Thyroid gland (tissue), 4 donors: ENCODE results near the gene DLG2.

ENCODE experiments used
- CTCF ChIP-seq, 6 experiments: fragments of 200-600 bp in 3 of 6; fragments of 450-650 bp in 3 of 6; sonication (generic) in 3 of 6; IDR thresholded peaks; one replicate each; pipeline ENCODE4 v1.5.1; 2016 to 2019; ENCODE audit warnings: antibody characterized with exemption in 6 of 6, mild to moderate bottlenecking in 2 of 6, inconsistent platforms in 1 of 6, moderate library complexity in 1 of 6
- POLR2A ChIP-seq, 2 donors: fragments of 450-650 bp; IDR thresholded peaks; one replicate each; pipeline ENCODE4 v1.6.1; 2017; ENCODE audit warnings: antibody characterized with exemption in 2 of 2, mild to moderate bottlenecking in 2 of 2, moderate library complexity in 1 of 2

- TF ChIP-seq CTCF (IDR thresholded peaks at IDR 0.05) (no peak), POLR2A (IDR thresholded peaks at IDR 0.05) (no peak)
Measured at GRCh38 chr11:85423316-85423715, 203.8 kb downstream of the DLG2 start.
